ENCODE results near the gene COPZ1. TPM values are rescaled to one million over a fixed set of nuclear protein-coding genes. Genes with fewer than 3 reads are reported as not detected.
"Not testable (repeated sequence)": the region's sequence is repeated elsewhere in the genome, so short reads cannot be mapped to it uniquely, and the experiment has no call there.

The COPZ1 gene, protein sequence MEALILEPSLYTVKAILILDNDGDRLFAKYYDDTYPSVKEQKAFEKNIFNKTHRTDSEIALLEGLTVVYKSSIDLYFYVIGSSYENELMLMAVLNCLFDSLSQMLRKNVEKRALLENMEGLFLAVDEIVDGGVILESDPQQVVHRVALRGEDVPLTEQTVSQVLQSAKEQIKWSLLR
- total RNA-seq, result 10 to 100 TPM; 93.1 to 94.6 TPM

DNA sequence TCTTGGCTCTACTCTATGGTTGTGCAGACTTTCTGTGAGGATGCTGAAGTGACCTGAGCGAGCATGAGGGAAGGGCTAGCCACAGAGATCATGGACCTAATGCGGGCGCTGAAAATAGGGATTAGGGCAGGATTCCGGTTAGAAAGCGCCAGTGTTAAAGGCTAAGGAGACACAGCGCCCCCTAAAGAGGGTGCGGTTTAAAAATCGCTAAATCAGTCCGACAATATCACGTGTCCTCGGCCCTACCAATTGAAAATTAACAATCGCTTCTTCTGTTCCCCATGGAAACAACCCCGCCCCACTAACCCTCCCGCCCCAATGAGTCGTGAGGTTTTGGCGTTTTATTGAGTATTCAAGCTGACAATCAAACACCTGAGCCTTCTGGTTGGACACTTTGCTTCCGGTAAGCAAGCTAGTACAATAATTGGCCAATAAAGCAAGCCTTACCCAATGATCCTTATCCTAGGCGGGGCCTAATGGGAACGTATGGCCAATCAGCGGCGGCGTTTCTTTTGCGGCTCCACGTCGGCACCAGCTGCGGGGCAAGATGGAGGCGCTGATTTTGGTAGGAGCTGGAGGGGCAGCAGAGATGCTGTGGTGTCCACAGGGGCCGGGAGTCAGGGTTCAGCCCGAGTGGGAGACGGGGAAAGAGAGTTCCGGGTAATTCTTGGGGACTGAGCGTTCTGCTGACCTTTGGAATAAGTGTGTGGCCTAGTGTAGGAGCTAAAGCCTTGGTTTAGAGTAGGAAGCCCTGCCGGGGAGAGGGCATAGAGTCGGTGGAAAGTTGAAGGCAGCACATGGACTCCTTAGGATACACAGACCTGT is at the start of gene COPZ1:
Gene COPZ1, plus strand, starts transcription at position 515 of the 825 bp plus-strand sequence. Its CDS starts 33 bp downstream, at position 548.
- H3K27ac Mint-ChIP-seq, result peak within 1 kb of the TSS; percentile 87
- no peaks in the 10 kb centered on the region for H3K27me3 Mint-ChIP-seq
- no peaks in the 10 kb centered on the region for H3K36me3 Mint-ChIP-seq
- DNase-seq, result peak; percentile 88
- POLR2A ChIA-PET, result interaction anchor here (0.5 to 2.0 kb wide), 14 partner anchors 10 to 1505 kb away, joined by 3 to 20 read pairs (median 3); partner anchors contain the start of genes CBX5, DNAJC14, HNRNPA1 and NFE2
- peaks cover 24% of the 10 kb centered on the region for H3K4me1 Mint-ChIP-seq
- H3K9me3 Mint-ChIP-seq, result no peaks in the 10 kb centered on the region
- ATAC-seq (ENCODE audit: low read depth), result peak; percentile 99
- H3K4me3 Mint-ChIP-seq, result peak within 1 kb of the TSS; percentile 96

DNA sequence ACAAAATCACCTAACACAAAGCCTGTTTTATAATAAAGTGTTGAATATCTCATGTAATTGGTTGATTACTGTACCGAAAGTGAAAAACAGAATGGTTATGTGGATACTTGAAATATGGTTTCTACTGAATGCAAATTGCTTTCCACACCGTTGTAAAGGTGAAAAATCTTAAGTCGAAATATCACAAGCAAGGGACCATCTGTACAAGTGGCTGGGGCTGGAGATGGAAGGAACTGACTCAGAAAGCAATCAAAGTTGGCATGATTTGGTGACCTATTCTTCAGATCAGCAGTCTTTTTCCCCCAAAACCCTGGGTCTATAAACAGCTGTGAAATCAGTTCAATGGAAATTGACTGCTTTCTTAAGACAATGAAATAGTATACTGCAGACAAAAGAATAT is 48.6 kb upstream of the COPZ1 start:
- DNase-seq (no peak), ATAC-seq (ENCODE audit: low read depth) (no peak)
- peaks cover 44% of the 10 kb centered on the region for H3K36me3 Mint-ChIP-seq
- peaks cover 23% of the 10 kb centered on the region for H3K4me1 Mint-ChIP-seq
- H3K27ac Mint-ChIP-seq, result no peak overlapping the region
- POLR2A ChIA-PET, result no interaction called here
- H3K4me3 Mint-ChIP-seq, result no peak overlapping the region
- no peaks in the 10 kb centered on the region for H3K9me3 Mint-ChIP-seq
- no peaks in the 10 kb centered on the region for H3K27me3 Mint-ChIP-seq

DNA sequence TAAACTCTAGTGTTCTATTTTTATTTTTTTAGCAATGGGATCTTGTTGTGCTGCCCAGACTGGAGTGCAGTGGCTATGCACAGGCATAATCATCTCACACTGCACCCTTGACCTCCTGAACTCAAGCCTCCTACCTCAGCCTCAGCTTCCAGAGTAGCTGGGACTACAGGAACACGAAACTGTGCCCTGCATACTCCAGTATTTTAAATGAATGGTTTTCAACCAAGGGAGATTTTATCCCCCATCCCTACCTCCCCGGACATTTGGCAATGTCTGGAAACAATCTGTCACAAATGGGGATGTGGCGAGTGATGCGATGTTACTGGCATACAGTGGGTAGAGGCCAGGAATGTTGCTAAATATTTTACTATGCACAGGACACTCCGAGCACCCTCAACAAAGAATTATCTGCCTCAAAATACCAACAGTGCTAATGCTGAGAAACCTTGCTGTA is 47.1 kb upstream of the COPZ1 start:
- DNase-seq (no peak), ATAC-seq (ENCODE audit: low read depth) (no peak)
- Mint-ChIP-seq H3K36me3 (peaks cover 49% of the 10 kb centered on the region), H3K27me3 (no peaks in the 10 kb centered on the region), H3K27ac (no peak overlapping the region), H3K9me3 (no peaks in the 10 kb centered on the region), H3K4me1 (peaks cover 33% of the 10 kb centered on the region), H3K4me3 (no peak overlapping the region)
- POLR2A ChIA-PET, result no interaction called here

DNA sequence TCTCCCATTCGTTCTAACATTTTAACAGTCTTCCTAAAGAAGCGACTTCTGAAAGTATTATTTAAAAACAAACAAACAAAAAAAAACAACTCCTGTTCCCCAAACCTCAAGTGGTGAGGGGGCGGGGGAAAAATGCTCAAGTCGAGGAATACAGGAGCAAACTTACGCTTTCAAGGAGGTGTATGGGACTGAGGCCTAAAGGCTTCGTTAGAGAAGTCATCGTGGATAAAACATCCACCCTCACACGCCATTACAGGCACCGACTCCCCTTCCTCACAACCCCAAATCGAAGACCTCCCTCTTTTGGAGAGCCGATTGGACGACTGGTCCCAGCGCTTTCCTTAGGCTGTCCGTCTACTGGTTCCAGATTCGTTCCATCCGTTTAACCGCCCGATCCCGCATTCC is 45.7 kb upstream of the COPZ1 start:
- no peak overlapping the region for H3K27ac Mint-ChIP-seq
- no peaks in the 10 kb centered on the region for H3K9me3 Mint-ChIP-seq
- POLR2A ChIA-PET, result interaction anchor here (0.6 to 3.1 kb wide), 9 partner anchors 11 to 79 kb away, joined by 3 to 32 read pairs (median 7); partner anchors contain the start of gene COPZ1
- ATAC-seq (ENCODE audit: low read depth) (no peak), DNase-seq (no peak)
- peaks cover 43% of the 10 kb centered on the region for H3K4me1 Mint-ChIP-seq
- H3K27me3 Mint-ChIP-seq, result no peaks in the 10 kb centered on the region
- peaks cover 53% of the 10 kb centered on the region for H3K36me3 Mint-ChIP-seq
- no peak overlapping the region for H3K4me3 Mint-ChIP-seq

DNA sequence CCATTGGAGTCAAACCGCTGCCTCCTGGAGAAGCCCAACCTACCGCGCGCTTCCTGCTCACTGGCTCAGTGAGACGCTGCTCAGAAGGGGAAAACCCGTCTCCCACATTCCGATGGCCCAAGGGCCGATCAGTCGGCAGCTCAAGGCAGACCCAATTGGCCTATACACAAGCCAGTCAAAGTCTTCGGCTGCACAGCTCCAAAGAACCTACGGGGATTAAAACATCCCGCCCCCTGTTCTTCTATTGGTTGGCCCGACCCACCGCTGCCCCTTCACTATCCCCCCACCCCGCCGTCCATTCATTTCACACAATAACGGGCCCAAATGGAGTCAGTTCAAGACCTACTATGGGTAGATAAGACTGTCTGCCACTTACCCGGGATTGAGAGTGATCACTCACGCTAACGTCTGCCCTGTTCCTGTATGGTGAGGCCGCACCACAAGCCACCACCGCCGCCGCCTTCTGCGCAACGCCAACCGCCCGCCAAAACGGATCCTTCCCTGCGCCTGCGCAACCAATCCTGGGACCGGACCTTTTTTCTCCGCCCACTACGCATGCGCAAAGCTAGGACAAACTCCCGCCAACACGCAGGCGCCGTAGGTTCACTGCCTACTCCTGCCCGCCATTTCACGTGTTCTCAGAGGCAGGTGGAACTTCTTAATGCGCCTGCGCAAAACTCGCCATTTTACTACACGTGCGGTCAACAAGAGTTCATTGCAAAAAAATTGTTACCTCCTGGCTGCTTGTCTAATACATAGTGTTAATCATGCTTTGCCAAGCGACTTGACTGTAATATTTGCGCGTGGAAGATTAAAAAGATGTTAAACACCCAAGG is 45.1 kb upstream of the COPZ1 start, which contains the start of gene CBX5:
Gene CBX5, minus strand, starts transcription at position 491 of the 836 bp plus-strand sequence. CDS start 22,472 bp downstream, outside the sequence.
- no peaks in the 10 kb centered on the region for H3K27me3 Mint-ChIP-seq
- H3K36me3 Mint-ChIP-seq, result peaks cover 55% of the 10 kb centered on the region
- DNase-seq (peak; percentile 98), ATAC-seq (ENCODE audit: low read depth) (peak; percentile 73)
- POLR2A ChIA-PET, result interaction anchor here (0.6 to 3.1 kb wide), 20 partner anchors 11 to 779 kb away, joined by 3 to 32 read pairs (median 4); partner anchors contain the start of genes COPZ1, NCKAP1L and TARBP2
- no peak within 1 kb of the TSS for H3K27ac Mint-ChIP-seq
- no peak within 1 kb of the TSS for H3K4me3 Mint-ChIP-seq
- H3K4me1 Mint-ChIP-seq, result peaks cover 45% of the 10 kb centered on the region
- H3K9me3 Mint-ChIP-seq, result no peaks in the 10 kb centered on the region

DNA sequence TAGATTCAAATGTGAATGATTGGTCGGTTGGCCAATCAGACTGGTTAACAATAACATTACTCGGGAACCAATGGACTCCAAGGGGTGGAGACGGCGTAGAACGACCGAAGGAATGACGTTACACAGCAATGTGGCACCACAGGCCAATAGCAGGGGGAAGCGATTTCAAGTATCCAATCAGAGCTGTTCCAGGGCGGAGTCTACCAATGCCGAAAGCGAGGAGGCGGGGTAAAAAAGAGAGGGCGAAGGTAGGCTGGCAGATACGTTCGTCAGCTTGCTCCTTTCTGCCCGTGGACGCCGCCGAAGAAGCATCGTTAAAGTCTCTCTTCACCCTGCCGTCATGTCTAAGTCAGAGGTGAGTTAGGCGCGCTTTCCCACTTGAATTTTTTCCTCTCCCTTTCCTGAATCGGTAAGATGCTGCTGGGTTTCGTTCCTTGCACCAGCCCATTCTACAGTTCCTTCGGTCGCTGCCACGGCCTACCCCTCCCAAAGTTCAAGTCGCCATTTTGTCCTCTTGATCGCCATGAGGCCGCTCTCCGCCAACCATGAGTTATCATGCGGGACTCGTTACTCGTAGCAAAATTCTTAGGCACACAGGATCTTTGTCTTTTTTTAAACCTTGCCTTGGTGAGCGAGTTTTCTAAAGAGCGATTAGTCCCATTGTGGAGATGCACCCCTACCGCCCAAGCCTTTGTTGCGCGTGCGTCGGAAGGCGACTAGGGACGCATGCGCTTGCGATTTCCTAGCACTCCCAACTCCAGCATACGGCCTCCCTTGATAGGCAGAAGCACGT is 44.3 kb upstream of the COPZ1 start, which contains the start of gene HNRNPA1:
Gene HNRNPA1, plus strand, starts transcription at position 259 of the 793 bp plus-strand sequence. Its CDS starts 82 bp downstream, at position 341.
- Mint-ChIP-seq H3K9me3 (no peaks in the 10 kb centered on the region), H3K36me3 (peaks cover 60% of the 10 kb centered on the region), H3K4me3 (no peak within 1 kb of the TSS), H3K27me3 (no peaks in the 10 kb centered on the region), H3K4me1 (peaks cover 45% of the 10 kb centered on the region), H3K27ac (no peak within 1 kb of the TSS)
- POLR2A ChIA-PET, result interaction anchor here (0.6 to 3.1 kb wide), 19 partner anchors 10 to 780 kb away, joined by 3 to 32 read pairs (median 5); partner anchors contain the start of genes COPZ1, NCKAP1L and TARBP2
- ATAC-seq (ENCODE audit: low read depth) (peak; percentile 86), DNase-seq (peak; percentile 83)

DNA sequence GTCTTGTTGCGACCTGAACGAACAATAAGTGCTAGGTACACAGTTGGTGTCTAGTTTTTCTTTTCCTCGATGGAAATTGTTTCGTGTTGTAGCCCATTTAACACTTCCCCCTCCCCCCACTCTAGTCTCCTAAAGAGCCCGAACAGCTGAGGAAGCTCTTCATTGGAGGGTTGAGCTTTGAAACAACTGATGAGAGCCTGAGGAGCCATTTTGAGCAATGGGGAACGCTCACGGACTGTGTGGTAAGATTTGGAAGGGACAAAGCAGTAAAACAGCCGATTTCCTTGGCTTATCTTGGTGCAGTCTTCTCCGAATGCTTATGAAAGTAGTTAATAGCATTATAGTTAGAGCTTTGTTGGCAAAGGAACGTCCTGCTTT is 43.7 kb upstream of the COPZ1 start:
- H3K4me3 Mint-ChIP-seq; H3K9me3 Mint-ChIP-seq; DNase-seq; ATAC-seq (ENCODE audit: low read depth); H3K27me3 Mint-ChIP-seq; H3K27ac Mint-ChIP-seq: not testable (repeated sequence)
- H3K36me3 Mint-ChIP-seq, result peaks cover 61% of the 10 kb centered on the region
- H3K4me1 Mint-ChIP-seq, result peaks cover 48% of the 10 kb centered on the region
- POLR2A ChIA-PET, result interaction anchor here (0.6 to 3.1 kb wide), 8 partner anchors 9 to 87 kb away, joined by 3 to 27 read pairs (median 4); partner anchors contain the start of gene COPZ1

DNA sequence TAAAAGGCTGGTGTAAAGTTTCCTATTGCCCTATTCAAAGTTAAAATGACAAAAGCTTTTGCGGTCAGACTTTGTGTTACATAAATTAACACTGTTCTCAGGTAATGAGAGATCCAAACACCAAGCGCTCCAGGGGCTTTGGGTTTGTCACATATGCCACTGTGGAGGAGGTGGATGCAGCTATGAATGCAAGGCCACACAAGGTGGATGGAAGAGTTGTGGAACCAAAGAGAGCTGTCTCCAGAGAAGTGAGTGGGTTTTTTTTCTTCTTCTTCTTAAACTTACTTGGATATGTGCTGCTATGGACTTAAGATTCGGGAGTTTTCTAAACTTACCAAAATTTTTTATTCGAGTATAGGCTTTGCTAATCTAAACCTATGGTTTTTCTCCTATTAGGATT is 43.2 kb upstream of the COPZ1 start:
- DNase-seq; ATAC-seq (ENCODE audit: low read depth); H3K27me3 Mint-ChIP-seq; H3K4me3 Mint-ChIP-seq; H3K27ac Mint-ChIP-seq; H3K9me3 Mint-ChIP-seq: not testable (repeated sequence)
- H3K36me3 Mint-ChIP-seq, result peaks cover 61% of the 10 kb centered on the region
- H3K4me1 Mint-ChIP-seq, result peaks cover 48% of the 10 kb centered on the region
- POLR2A ChIA-PET, result interaction anchor here (0.6 to 3.1 kb wide), 7 partner anchors 9 to 87 kb away, joined by 3 to 27 read pairs (median 4); partner anchors contain the start of gene COPZ1

DNA sequence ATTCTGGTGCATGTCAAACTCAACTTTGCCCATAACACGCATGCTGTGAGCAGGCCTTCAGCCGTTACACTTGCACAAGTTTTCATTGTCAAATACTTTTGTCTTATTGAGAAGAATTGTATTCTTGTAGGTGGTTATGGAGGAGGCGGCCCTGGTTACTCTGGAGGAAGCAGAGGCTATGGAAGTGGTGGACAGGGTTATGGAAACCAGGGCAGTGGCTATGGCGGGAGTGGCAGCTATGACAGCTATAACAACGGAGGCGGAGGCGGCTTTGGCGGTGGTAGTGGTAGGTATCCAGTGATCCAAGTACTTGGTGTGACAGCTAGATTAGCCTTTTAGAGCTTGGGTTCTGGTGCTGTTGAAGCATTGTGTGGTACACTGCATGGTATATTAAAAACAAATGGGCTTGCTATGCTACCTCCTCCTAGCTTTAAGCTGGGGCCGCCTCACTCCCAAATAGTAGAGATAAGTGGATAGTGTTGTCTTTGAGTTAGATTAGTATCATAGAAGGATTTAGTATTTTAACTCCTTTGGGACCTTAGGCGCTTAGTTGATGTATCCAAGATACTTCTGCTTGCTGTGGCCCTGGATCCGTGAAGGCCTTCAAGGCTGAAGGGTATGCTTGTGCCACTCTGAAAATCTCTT is 41.9 kb upstream of the COPZ1 start:
- peaks cover 45% of the 10 kb centered on the region for H3K4me1 Mint-ChIP-seq
- no peak overlapping the region for H3K27ac Mint-ChIP-seq
- peaks cover 65% of the 10 kb centered on the region for H3K36me3 Mint-ChIP-seq
- no peak for ATAC-seq (ENCODE audit: low read depth)
- H3K9me3 Mint-ChIP-seq, result no peaks in the 10 kb centered on the region
- POLR2A ChIA-PET, result interaction anchor here (0.6 to 1.8 kb wide), 7 partner anchors 9 to 135 kb away, joined by 3 to 8 read pairs (median 3); partner anchors contain the start of gene COPZ1
- no peak overlapping the region for H3K4me3 Mint-ChIP-seq
- DNase-seq, result no peak
- no peaks in the 10 kb centered on the region for H3K27me3 Mint-ChIP-seq

DNA sequence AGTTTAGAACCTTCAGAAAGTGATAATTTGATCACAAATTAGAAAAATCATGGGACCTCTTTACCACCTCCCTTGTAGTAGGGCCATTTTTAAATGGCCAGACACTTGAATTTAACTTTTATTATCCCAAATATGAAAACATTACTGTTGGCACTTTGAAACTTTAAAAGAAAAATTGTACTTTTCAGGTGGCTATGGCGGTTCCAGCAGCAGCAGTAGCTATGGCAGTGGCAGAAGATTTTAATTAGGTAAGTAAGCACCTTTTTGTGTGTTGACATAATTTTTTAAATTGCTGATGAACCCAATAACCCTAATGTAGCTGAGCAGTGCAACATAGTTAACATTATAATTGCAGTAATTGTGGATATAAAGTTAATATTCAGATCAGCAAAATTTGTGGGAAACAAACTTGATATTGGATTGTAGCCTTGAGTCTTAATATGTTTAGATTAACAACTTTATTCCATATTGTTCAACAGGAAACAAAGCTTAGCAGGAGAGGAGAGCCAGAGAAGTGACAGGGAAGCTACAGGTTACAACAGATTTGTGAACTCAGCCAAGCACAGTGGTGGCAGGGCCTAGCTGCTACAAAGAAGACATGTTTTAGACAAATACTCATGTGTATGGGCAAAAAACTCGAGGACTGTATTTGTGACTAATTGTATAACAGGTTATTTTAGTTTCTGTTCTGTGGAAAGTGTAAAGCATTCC is 40.7 kb upstream of the COPZ1 start:
- POLR2A ChIA-PET, result interaction anchor here (0.6 to 1.8 kb wide), 6 partner anchors 8 to 134 kb away, joined by 3 to 8 read pairs (median 4); partner anchors contain the start of gene COPZ1
- H3K4me1 Mint-ChIP-seq, result peaks cover 42% of the 10 kb centered on the region
- ATAC-seq (ENCODE audit: low read depth); DNase-seq; H3K9me3 Mint-ChIP-seq; H3K27me3 Mint-ChIP-seq; H3K4me3 Mint-ChIP-seq: not testable (repeated sequence)
- peaks cover 61% of the 10 kb centered on the region for H3K36me3 Mint-ChIP-seq
- H3K27ac Mint-ChIP-seq, result peak overlapping the region; percentile 67
